GM12878 (cell line): ENCODE measurements around the gene RPA3. TPM values are rescaled to one million over a fixed set of nuclear protein-coding genes. Genes with fewer than 3 reads are reported as not detected.

Experiments used
- ATAC-seq: fragments of 200-7000 bp; cut with Tn5 transposase; 3 replicates; pipeline ENCODE4 v1.9.1; 2020; ENCODE audit warnings: mild to moderate bottlenecking, moderate library complexity
- BruUV-seq: library from RNA; stranded (reverse); fragments of 400-500 nt; replicated peaks from 2 replicates; lab custom pipeline; 2021; lab: Mats Ljungman, UMichigan
- CTCF ChIA-PET: fragments of 300-600 bp; sonication (Branson Sonifier 250); formaldehyde crosslinking; extraction: SDS; loops from one replicate; lab custom pipeline; 2021; ENCODE audit warnings: inconsistent platforms; lab: Yijun Ruan, JAX
- POLR2A ChIA-PET: fragments of 350-600 bp; formaldehyde crosslinking; extraction: SDS; loops from one replicate; lab custom pipeline; 2021; ENCODE audit warnings: inconsistent platforms; lab: Charles Lee
- RAD21 ChIA-PET: fragments of 300-600 bp; sonication (Branson Sonifier 250); formaldehyde crosslinking; loops from one replicate; lab custom pipeline; 2023; ENCODE audit warnings: antibody characterized with exemption; ENCODE audit not compliant: unreplicated experiment; lab: Charles Lee
- SMC1A ChIA-PET: fragments of 300-600 bp; sonication (Branson Sonifier 250); formaldehyde crosslinking; loops from one replicate; lab custom pipeline; 2023; ENCODE audit not compliant: unreplicated experiment, uncharacterized antibody; lab: Charles Lee
- DNase-seq: peaks from one replicate; pipeline ENCODE4 v3.0.0-alpha.2; 2011; ENCODE audit warnings: low read depth, low spot score
- FAIRE-seq: peaks from 3 replicates; lab custom pipeline; 2011; peaks lifted over from hg19 to GRCh38; lab: Jason Lieb, UNC
- H2AFZ ChIP-seq: 2 replicates; pipeline ENCODE4 v1.6.0; 2011; ENCODE audit warnings: low read depth, low read length, control low read depth; ENCODE audit not compliant: control insufficient read depth
- H3K27ac ChIP-seq: 2 replicates; pipeline ENCODE4 v1.5.1; 2011; ENCODE audit warnings: control low read depth; ENCODE audit not compliant: control insufficient read depth, insufficient read depth
- H3K27me3 ChIP-seq, 2 experiments: replicated peaks in 1 of 2; 2 replicates each; pipeline versions ENCODE4 v1.6.0 to v1.6.1; 2011; ENCODE audit warnings: low read length in 1 of 2; ENCODE audit not compliant: control insufficient read depth in 2 of 2, insufficient read depth in 2 of 2
- H3K36me3 ChIP-seq, 2 experiments: 2 replicates each; pipeline ENCODE4 v1.5.1; 2011; ENCODE audit warnings: low read length in 1 of 2; ENCODE audit not compliant: control insufficient read depth in 2 of 2, insufficient read depth in 2 of 2
- H3K4me1 ChIP-seq: 2 replicates; pipeline ENCODE4 v1.6.1; 2011; ENCODE audit warnings: mild to moderate bottlenecking, low read length, moderate library complexity, mixed read lengths; ENCODE audit not compliant: control insufficient read depth, insufficient read depth
- H3K4me2 ChIP-seq: 2 replicates; pipeline ENCODE4 v1.6.0; 2011; ENCODE audit warnings: control low read depth; ENCODE audit not compliant: control insufficient read depth, insufficient read depth
- H3K4me3 ChIP-seq: fragments of 200-600 bp; sonication (generic); 2 replicates; pipeline ENCODE4 v1.5.1; 2016
- H3K79me2 ChIP-seq: 2 replicates; pipeline ENCODE4 v1.6.0; 2011; ENCODE audit warnings: low read length; ENCODE audit not compliant: control insufficient read depth, insufficient read depth
- H3K9ac ChIP-seq: 2 replicates; pipeline ENCODE4 v1.8.0; 2011; ENCODE audit warnings: low read length, control low read depth, mixed read lengths; ENCODE audit not compliant: control insufficient read depth, insufficient read depth
- H3K9me3 ChIP-seq: replicated peaks from 3 replicates; pipeline ENCODE4 v1.5.1; 2011; ENCODE audit warnings: mild to moderate bottlenecking, low read length; ENCODE audit not compliant: control insufficient read depth, insufficient read depth
- H4K20me1 ChIP-seq: 2 replicates; pipeline ENCODE4 v1.6.0; 2011; ENCODE audit not compliant: control insufficient read depth, insufficient read depth
- CBFB ChIP-seq: IDR thresholded peaks from 2 replicates; pipeline ENCODE4 v1.6.1; 2016; ENCODE audit warnings: antibody characterized with exemption, low read depth
- EED ChIP-seq: sonication (generic); IDR thresholded peaks from 2 replicates; pipeline ENCODE4 v1.6.1; 2016; ENCODE audit warnings: antibody characterized with exemption, low read depth
- ETV6 ChIP-seq, 2 experiments: fragments of 450-650 bp in 1 of 2; IDR thresholded peaks in 1 of 2; conservative IDR thresholded peaks in 1 of 2; 2 replicates each; pipeline ENCODE4 v1.6.1; 2014; ENCODE audit warnings: antibody characterized with exemption in 1 of 2, borderline replicate concordance in 1 of 2, low read depth in 1 of 2, mild to moderate bottlenecking in 1 of 2, moderate library complexity in 1 of 2
- HCFC1 ChIP-seq: fragments of 150-350 bp; IDR thresholded peaks from 2 replicates; pipeline ENCODE4 v1.6.1; 2014; ENCODE audit warnings: low read length
- HDAC2 ChIP-seq: fragments of 200-600 bp; sonication (generic); IDR thresholded peaks from 2 replicates; pipeline ENCODE4 v1.6.1; 2017
- KLF5 ChIP-seq: fragments of 450-650 bp; IDR thresholded peaks from 2 replicates; pipeline ENCODE4 v1.6.1; 2014; ENCODE audit warnings: mild to moderate bottlenecking; ENCODE audit not compliant: partially characterized antibody
- NFYA ChIP-seq: IDR thresholded peaks from 2 replicates; pipeline ENCODE4 v1.6.1; 2011; ENCODE audit warnings: low read depth, mild to moderate bottlenecking, low read length, improper control_type of control experiment, borderline replicate concordance
- PAX8 ChIP-seq: fragments of 450-650 bp; IDR thresholded peaks from 2 replicates; pipeline ENCODE4 v1.6.1; 2017; ENCODE audit warnings: mild to moderate bottlenecking, moderate library complexity
- POLR2A ChIP-seq: IDR thresholded peaks from 2 replicates; pipeline ENCODE4 v1.6.1; 2011; ENCODE audit warnings: low read depth, mild to moderate bottlenecking, low read length
- RUNX3 ChIP-seq: IDR thresholded peaks from 2 replicates; pipeline ENCODE4 v1.6.1; 2012; ENCODE audit warnings: low read length, inconsistent platforms
- SREBF1 ChIP-seq: IDR thresholded peaks from 2 replicates; pipeline ENCODE4 v1.6.1; 2012; ENCODE audit warnings: mild to moderate bottlenecking, low read length
- TARDBP ChIP-seq: IDR thresholded peaks from 2 replicates; pipeline ENCODE4 v1.6.1; 2016; ENCODE audit warnings: borderline replicate concordance
- USF2 ChIP-seq: IDR thresholded peaks from 2 replicates; pipeline ENCODE4 v1.6.1; 2011; ENCODE audit warnings: low read depth, low read length, improper control_type of control experiment, borderline replicate concordance
- ZBTB11 ChIP-seq: fragments of 450-650 bp; formaldehyde crosslinking; IDR thresholded peaks from 2 replicates; pipeline ENCODE4 v1.5.0; 2022; ENCODE audit warnings: mild to moderate bottlenecking, missing genetic modification characterization
- ZBTB33 ChIP-seq: fragments of 450-650 bp; IDR thresholded peaks from 2 replicates; pipeline ENCODE4 v1.6.1; 2017; ENCODE audit warnings: mild to moderate bottlenecking
- WGBS: methylation state at CpG from one replicate; pipeline ENCODE4 v1.1.6; 2016; ENCODE audit warnings: low lambda C conversion rate; ENCODE audit not compliant: insufficient replicate concordance, insufficient coverage; ENCODE audit errors: missing lambda C conversion rate; 5-methylcytosine and 5-hydroxymethylcytosine counted together
- in situ Hi-C: fragments of 300-500 bp; cut with MboI; formaldehyde crosslinking; loops from 9 replicates; pipeline ENCODE4 v1.14.3; 2018; ENCODE audit warnings: mixed read lengths
- intact Hi-C: fragments of 100-400 bp; cut with micrococcal nuclease; formaldehyde crosslinking; loops from one replicate; pipeline ENCODE4 v1.14.2; 2022; ENCODE audit not compliant: unreplicated experiment
- polyA plus RNA-seq, 11 experiments: library from polyadenylated mRNA; depleted of rRNA in 4 of 11; unstranded in 6 of 11; stranded (reverse) in 5 of 11; fragments of >200 nt; fragmentation: Nextera tagmentation in 4 of 11; fragmentation: Illumina TruSeq in 1 of 11; extraction: Ambion mirVana in 4 of 11; extraction: Trizol in 1 of 11; gene quantifications; 1 replicate in 1 of 11; 2 replicates in 10 of 11; pipeline versions ENCODE4 v1.2.1 to v1.2.3, GENCODE V29; 2011 to 2016; ENCODE audit warnings: inconsistent platforms in 2 of 11, missing spikeins in 2 of 11, low read depth in 1 of 11
- total RNA-seq, 4 experiments: library from RNA; depleted of rRNA in 3 of 4; stranded (reverse); fragments of >200 nt in 3 of 4; fragmentation: Illumina TruSeq in 1 of 4; extraction: Trizol in 1 of 4; gene quantifications; 2 replicates each; pipeline versions ENCODE4 v1.2.1 to v1.2.3, GENCODE V29; 2013 to 2021

RPA3 gene
- total and polyA plus RNA-seq, 10 of the 15 experiments (the other 5 are each of a cell fraction or from before 2014, with no cell fraction given), result 60.2 to 343 (median 112) TPM

- H3K27ac ChIP-seq, result peak within 1 kb of the TSS; percentile 79
- H4K20me1 ChIP-seq, result no peaks in the 10 kb centered on the region
- H3K9ac ChIP-seq, result peak within 1 kb of the TSS; percentile 78
- H3K4me3 ChIP-seq, result peak within 1 kb of the TSS; percentile 93
- ChIA-PET SMC1A (interaction anchor here (0.7 to 4.2 kb wide), 26 partner anchors 12 to 576 kb away, joined by 3 to 30 read pairs (median 4); partner anchors contain the start of gene RPA3), CTCF (interaction anchor here (0.7 to 2.2 kb wide), 15 partner anchors 13 to 656 kb away, joined by 3 to 14 read pairs (median 3); no protein-coding TSS in a partner anchor), RAD21 (interaction anchor here (0.8 to 3.0 kb wide), 17 partner anchors 41 to 656 kb away, joined by 3 to 22 read pairs (median 6); partner anchors contain the start of gene MIOS), POLR2A (interaction anchor here (0.5 to 2.5 kb wide), 12 partner anchors 26 to 1297 kb away, joined by 3 to 15 read pairs (median 5); partner anchors contain the start of gene GLCCI1)
- H3K4me2 ChIP-seq, result peak within 1 kb of the TSS; percentile 87
- no peaks in the 10 kb centered on the region for H3K27me3 ChIP-seq
- intact Hi-C loops, result loop anchor here (2.0 to 5.0 kb wide), 5 partner anchors 72 to 577 kb away; no protein-coding TSS in a partner anchor
- peak within 1 kb of the TSS; percentile 85 for H2AFZ ChIP-seq
- no TSS peak for BruUV-seq
- in situ Hi-C loops, result no loop called here
- no peaks in the 10 kb centered on the region for H3K4me1 ChIP-seq
- WGBS, result under 1% methylated on average over 68 of the region's 68 CpGs
- ATAC-seq, result peak; percentile 95
- H3K9me3 ChIP-seq, result no peaks in the 10 kb centered on the region
- peaks cover 0 to 4% of the 10 kb centered on the region in 2 experiments; a peak in 2 of 4 replicates for H3K36me3 ChIP-seq
- peak; percentile 98 for FAIRE-seq
- peak; percentile 99 for DNase-seq
- peaks cover 16% of the 10 kb centered on the region for H3K79me2 ChIP-seq
- no peak for TF ChIP-seq SREBF1
- TF ChIP-seq NFYA, result no peak
- no peak for TF ChIP-seq PAX8
- TF ChIP-seq POLR2A, result peak; percentile 95
- TF ChIP-seq ETV6 (conservative IDR thresholded peaks at IDR 0.05 in 1 of 2, IDR thresholded peaks at IDR 0.05 in 1 of 2; ENCODE audit: borderline replicate concordance in 1 of 2, low read depth in 1 of 2), result 0 out of 4 replicates have a peak, but pooled peaks of 1 of the 2 experiments have one; percentile 22
- TF ChIP-seq ZBTB11, result no peak
- TF ChIP-seq TARDBP, result 0 out of 2 replicates have a peak, but pooled peaks have one; percentile 14
- TF ChIP-seq USF2, result no peak
- peak; percentile 35 for TF ChIP-seq EED
- TF ChIP-seq HCFC1, result peak; percentile 48
- TF ChIP-seq ZBTB33, result no peak
- TF ChIP-seq CBFB, result peak; percentile 33
- TF ChIP-seq HDAC2, result no peak
- TF ChIP-seq RUNX3, result peak; percentile 67
- no peak for TF ChIP-seq KLF5
These were observed 77.9 kb downstream of the RPA3 start, which contains the start of gene UMAD1 for GRCh38 chr7:7640221-7641128. Gene UMAD1 (plus strand): TSS chr7:7640752. CDS start chr7:7673372, 32,620 bp downstream.
